GDM1 (cell line): Measurements from ENCODE around the gene NR5A2.

Source experiments
- DNase-seq: peaks from one replicate; lab custom pipeline; 2025; lab: John Stamatoyannopoulos, UW

NR5A2 gene

GRCh38 chr1:200128081-200128480, 100.6 kb downstream of the NR5A2 start:
- no peak for DNase-seq

- no peak for DNase-seq
These were observed 101.7 kb downstream of the NR5A2 start for GRCh38 chr1:200128944-200129879.

- DNase-seq = no peak
These were observed 103.0 kb downstream of the NR5A2 start for GRCh38 chr1:200130552-200130951.

- no peak for DNase-seq
These were observed 104.1 kb downstream of the NR5A2 start for GRCh38 chr1:200131551-200132125.

- DNase-seq = no peak
These were observed 105.6 kb downstream of the NR5A2 start for GRCh38 chr1:200133123-200133522.

GRCh38 chr1:200134116-200134515, 106.6 kb downstream of the NR5A2 start:
- no peak for DNase-seq

GRCh38 chr1:200136384-200136783, 108.9 kb downstream of the NR5A2 start:
- no peak for DNase-seq

GRCh38 chr1:200139661-200140250, 112.2 kb downstream of the NR5A2 start:
- DNase-seq = peak; percentile 48

- DNase-seq = no peak
These were observed 115.8 kb downstream of the NR5A2 start for GRCh38 chr1:200143347-200143746.

GRCh38 chr1:200146100-200146499, 118.6 kb downstream of the NR5A2 start:
- no peak for DNase-seq

GRCh38 chr1:200147094-200147493, 119.6 kb downstream of the NR5A2 start:
- DNase-seq = no peak

GRCh38 chr1:200147742-200148141, 120.2 kb downstream of the NR5A2 start:
- no peak for DNase-seq

- no peak for DNase-seq
These were observed 122.5 kb downstream of the NR5A2 start for GRCh38 chr1:200150006-200150405.

GRCh38 chr1:200150721-200151120, 123.2 kb downstream of the NR5A2 start:
- no peak for DNase-seq

- no peak for DNase-seq
These were observed 124.8 kb downstream of the NR5A2 start for GRCh38 chr1:200152336-200152735.

GRCh38 chr1:200153277-200154055, 126.0 kb downstream of the NR5A2 start:
- DNase-seq = no peak

- DNase-seq = peak; percentile 93
These were observed 126.7 kb downstream of the NR5A2 start for GRCh38 chr1:200154069-200154767.

- DNase-seq = no peak
These were observed 130.2 kb downstream of the NR5A2 start for GRCh38 chr1:200157715-200158114.

GRCh38 chr1:200161801-200162200, 134.3 kb downstream of the NR5A2 start:
- no peak for DNase-seq

GRCh38 chr1:200162258-200162657, 134.7 kb downstream of the NR5A2 start:
- DNase-seq = no peak

- DNase-seq = no peak
These were observed 135.4 kb downstream of the NR5A2 start for GRCh38 chr1:200162877-200163276.

- no peak for DNase-seq
These were observed 136.4 kb downstream of the NR5A2 start for GRCh38 chr1:200163911-200164310.
